Panc1 (cell line): Measurements from ENCODE around the gene CCDC137.

Source experiments
- CTCF ChIP-seq: fragments of 450-650 bp; IDR thresholded peaks from 2 replicates; pipeline ENCODE4 v1.5.1; 2017; ENCODE audit warnings: mild to moderate bottlenecking
- POLR2AphosphoS5 ChIP-seq: IDR thresholded peaks from 2 replicates; pipeline ENCODE4 v1.6.1; 2012; ENCODE audit warnings: mild to moderate bottlenecking, low read depth, low read length, moderate library complexity

- TF ChIP-seq CTCF = no peak
- TF ChIP-seq POLR2AphosphoS5 = no peak
Measured at GRCh38 chr17:81667754-81668153, 1.2 kb downstream of the CCDC137 start.
